Kidney (tissue), 14 donors: ENCODE data around the gene CD2AP. TPM values are rescaled to one million over a fixed set of nuclear protein-coding genes. Genes with fewer than 3 reads are reported as not detected.

ENCODE experiments used
- DNase-seq, 5 donors: peaks; one replicate each; pipeline ENCODE4 v3.0.0-alpha.2; 2013 to 2020
- FAIRE-seq: peaks from 2 replicates; lab custom pipeline; 2012; peaks lifted over from hg19 to GRCh38; lab: Jason Lieb, UNC
- H3K27ac ChIP-seq, 2 donors: one replicate each; pipeline ENCODE4 v1.7.0; 2013; ENCODE audit warnings: low read depth in 2 of 2, low read length in 2 of 2, inconsistent platforms in 1 of 2
- H3K27me3 ChIP-seq: one replicate; pipeline ENCODE4 v1.7.1; 2013; ENCODE audit warnings: low read length, inconsistent platforms; ENCODE audit not compliant: control insufficient read depth, insufficient read depth
- H3K36me3 ChIP-seq, 3 donors: one replicate each; pipeline versions ENCODE4 v1.7.0 to v1.7.1; 2013; ENCODE audit warnings: low read length in 3 of 3, control low read depth in 1 of 3, inconsistent platforms in 1 of 3; ENCODE audit not compliant: insufficient read depth in 3 of 3, control insufficient read depth in 2 of 3
- H3K4me1 ChIP-seq, 3 donors: one replicate each; pipeline versions ENCODE4 v1.7.0 to v1.7.1; 2013; ENCODE audit warnings: low read length in 3 of 3, inconsistent platforms in 1 of 3, low read depth in 1 of 3; ENCODE audit not compliant: control insufficient read depth in 2 of 3, insufficient read depth in 2 of 3
- H3K4me3 ChIP-seq, 3 donors: one replicate each; pipeline versions ENCODE4 v1.7.0 to v1.8.1; 2013; ENCODE audit warnings: low read length in 3 of 3, control low read depth in 1 of 3, inconsistent platforms in 1 of 3
- H3K9ac ChIP-seq, 3 donors: one replicate each; pipeline versions ENCODE4 v1.7.0 to v1.7.1; 2013; ENCODE audit warnings: low read length in 3 of 3, control low read depth in 1 of 3, inconsistent platforms in 1 of 3
- H3K9me3 ChIP-seq, 3 donors: one replicate each; pipeline versions ENCODE4 v1.7.0 to v1.7.1; 2013; ENCODE audit warnings: low read length in 3 of 3, control low read depth in 1 of 3, inconsistent platforms in 1 of 3; ENCODE audit not compliant: control insufficient read depth in 2 of 3, insufficient read depth in 1 of 3
- CTCF ChIP-seq: IDR thresholded peaks from 3 replicates; pipeline ENCODE4 v1.5.1; 2012; ENCODE audit warnings: mild to moderate bottlenecking, moderate library complexity, borderline replicate concordance; ENCODE audit not compliant: insufficient read depth; ENCODE audit errors: extremely low read depth
- intact Hi-C: fragments of 100-400 bp; cut with DNase I; formaldehyde crosslinking; loops from one replicate; pipeline ENCODE4 v1.11.1; 2022
- polyA plus RNA-seq: library from polyadenylated mRNA; stranded (reverse); fragments of 350-450 nt; fragmentation: Illumina TruSeq; extraction: RNeasy Lipid Tissue Mini Kit (QIAGEN cat#74804); gene quantifications from one replicate; pipeline ENCODE4 v1.2.3, GENCODE V29; 2014; ENCODE audit warnings: low read depth, low replicate concordance; ENCODE audit not compliant: insufficient read depth
- total RNA-seq: library from RNA; stranded (reverse); fragmentation: NEBNext Ultra II Directional; extraction: Animal tissue kit (Norgen Biotek cat#: 25700); gene quantifications from one replicate; pipeline ENCODE4 v1.2.1, GENCODE V29; 2021
- donor health status: control.
- donor health status: control.
- donor health status: control.
- donor health status: control.
- donor health status: control.
- donor health status: DM: yes; HTN: yes; CAD: no.
- donor health status: Normal renal cell carcinoma (clear cell type).

Gene CD2AP
- total and polyA plus RNA-seq, 2 donors from 2014 or later, result 19.5 to 87.6 TPM

- DNase-seq, result no peak
- H3K9me3 ChIP-seq, result no peaks in the 10 kb centered on the region
- peaks cover 0 to 12% (median 8%) of the 10 kb centered on the region in 3 donors for H3K4me1 ChIP-seq
- H3K9ac ChIP-seq, result no peak overlapping the region
- no peak for FAIRE-seq
- no peak overlapping the region for H3K27ac ChIP-seq
- no peak for TF ChIP-seq CTCF
- intact Hi-C loops, result no loop called here
- no peak overlapping the region for H3K4me3 ChIP-seq
- H3K36me3 ChIP-seq, result no peaks in the 10 kb centered on the region
- no peaks in the 10 kb centered on the region for H3K27me3 ChIP-seq
Observed at GRCh38 chr6:47629954-47630353, 152.4 kb downstream of the CD2AP start.

- FAIRE-seq (no peak), DNase-seq (no peak)
- Histone ChIP-seq H3K36me3 (no peaks in the 10 kb centered on the region), H3K9me3 (no peaks in the 10 kb centered on the region), H3K4me1 (peaks cover 0 to 12% (median 8%) of the 10 kb centered on the region in 3 donors), H3K27ac (no peak overlapping the region), H3K9ac (no peak overlapping the region), H3K27me3 (no peaks in the 10 kb centered on the region), H3K4me3 (no peak overlapping the region)
- intact Hi-C loops, result no loop called here
- TF ChIP-seq CTCF, result no peak
Observed at GRCh38 chr6:47630587-47630986, 153.0 kb downstream of the CD2AP start.

- H3K9ac ChIP-seq, result no peak overlapping the region
- no peaks in the 10 kb centered on the region for H3K27me3 ChIP-seq
- H3K4me3 ChIP-seq, result no peak overlapping the region
- peak; percentile 75 for TF ChIP-seq CTCF
- no peaks in the 10 kb centered on the region for H3K9me3 ChIP-seq
- H3K36me3 ChIP-seq, result no peaks in the 10 kb centered on the region
- peak; percentile 67 for FAIRE-seq
- intact Hi-C loops, result no loop called here
- peak in 4 of 5 donors; percentile 21 to 78 (median 56) for DNase-seq
- no peak overlapping the region for H3K27ac ChIP-seq
- H3K4me1 ChIP-seq, result peaks cover 0 to 12% (median 8%) of the 10 kb centered on the region in 3 donors
Observed at GRCh38 chr6:47631269-47631772, 153.7 kb downstream of the CD2AP start.

GRCh38 chr6:47631797-47632196, 154.2 kb downstream of the CD2AP start:
- no peak for DNase-seq
- Histone ChIP-seq H3K27ac (no peak overlapping the region), H3K4me3 (peak overlapping the region in 1 of 3 donors; percentile 17), H3K36me3 (no peaks in the 10 kb centered on the region), H3K9me3 (no peaks in the 10 kb centered on the region), H3K27me3 (no peaks in the 10 kb centered on the region), H3K4me1 (peaks cover 0 to 12% (median 8%) of the 10 kb centered on the region in 3 donors), H3K9ac (no peak overlapping the region)
- intact Hi-C loops, result no loop called here
- TF ChIP-seq CTCF, result no peak
- FAIRE-seq, result no peak
